Mesendoderm (in vitro differentiated cells): Measurements from ENCODE around the gene STARD9.
"Not testable (repeated sequence)": the region's sequence is repeated elsewhere in the genome, so short reads cannot be mapped to it uniquely, and the experiment has no call there.

ENCODE experiments used
- DNase-seq: peaks from one replicate; pipeline ENCODE4 v3.0.0; 2013
- H2AK5ac ChIP-seq: 2 replicates; pipeline ENCODE4 v1.6.1; 2013; ENCODE audit warnings: low read length, inconsistent platforms
- H2BK120ac ChIP-seq: 2 replicates; pipeline ENCODE4 v1.6.1; 2013; ENCODE audit warnings: low read depth, mild to moderate bottlenecking, low read length, moderate library complexity, mixed read lengths
- H2BK15ac ChIP-seq: replicated peaks from 2 replicates; pipeline ENCODE4 v1.6.1; 2013; ENCODE audit warnings: low read depth, mild to moderate bottlenecking, moderate library complexity
- H2BK5ac ChIP-seq: 2 replicates; pipeline ENCODE4 v1.6.1; 2013; ENCODE audit warnings: low read length, inconsistent platforms
- H3K18ac ChIP-seq: 2 replicates; pipeline ENCODE4 v1.6.1; 2013; ENCODE audit warnings: mild to moderate bottlenecking, low read length, mixed read lengths
- H3K23ac ChIP-seq: one replicate; pipeline ENCODE4 v1.6.1; 2013; ENCODE audit warnings: low read length
- H3K27ac ChIP-seq: 2 replicates; pipeline ENCODE4 v1.5.1; 2013; ENCODE audit warnings: low read depth, mild to moderate bottlenecking, inconsistent platforms, low read length, moderate library complexity
- H3K27me3 ChIP-seq: 2 replicates; pipeline ENCODE4 v1.6.1; 2013; ENCODE audit warnings: low read length, control low read depth, mild to moderate bottlenecking, inconsistent platforms; ENCODE audit not compliant: insufficient read depth, poor library complexity
- H3K36me3 ChIP-seq: 2 replicates; pipeline ENCODE4 v1.6.1; 2013; ENCODE audit warnings: low read length, inconsistent platforms; ENCODE audit not compliant: control insufficient read depth, insufficient read depth
- H3K4ac ChIP-seq: one replicate; pipeline ENCODE4 v1.6.1; 2013; ENCODE audit warnings: low read depth, mild to moderate bottlenecking, low read length, moderate library complexity
- H3K4me1 ChIP-seq: 2 replicates; pipeline ENCODE4 v1.6.1; 2013; ENCODE audit warnings: low read depth, low read length, inconsistent platforms; ENCODE audit not compliant: control insufficient read depth
- H3K4me2 ChIP-seq: 2 replicates; pipeline ENCODE4 v1.6.1; 2013; ENCODE audit warnings: low read length
- H3K4me3 ChIP-seq: 2 replicates; pipeline ENCODE4 v1.5.1; 2013; ENCODE audit warnings: mild to moderate bottlenecking, low read length
- H3K56ac ChIP-seq: one replicate; pipeline ENCODE4 v1.6.1; 2013; ENCODE audit warnings: low read length
- H3K79me1 ChIP-seq: 2 replicates; pipeline ENCODE4 v1.6.1; 2013; ENCODE audit warnings: low read length, inconsistent platforms
- H3K79me2 ChIP-seq: 2 replicates; pipeline ENCODE4 v1.6.1; 2013; ENCODE audit warnings: mild to moderate bottlenecking, low read length; ENCODE audit not compliant: control insufficient read depth, insufficient read depth
- H3K9ac ChIP-seq: 2 replicates; pipeline ENCODE4 v1.6.1; 2013; ENCODE audit warnings: low read length, inconsistent platforms
- H4K5ac ChIP-seq: one replicate; pipeline ENCODE4 v1.6.1; 2013; ENCODE audit warnings: low read length
- H4K8ac ChIP-seq: one replicate; pipeline ENCODE4 v1.6.1; 2013; ENCODE audit warnings: low read depth, mild to moderate bottlenecking, control low read depth, low read length, moderate library complexity
- WGBS: extraction: QIAGEN DNeasy Blood & Tissue Kit; methylation state at CpG from one replicate; pipeline ENCODE4 v1.1.7; 2013; ENCODE audit warnings: low lambda C conversion rate, missing lambda C conversion rate; ENCODE audit not compliant: insufficient coverage; ENCODE audit errors: extremely low coverage; 5-methylcytosine and 5-hydroxymethylcytosine counted together

Gene STARD9

DNA sequence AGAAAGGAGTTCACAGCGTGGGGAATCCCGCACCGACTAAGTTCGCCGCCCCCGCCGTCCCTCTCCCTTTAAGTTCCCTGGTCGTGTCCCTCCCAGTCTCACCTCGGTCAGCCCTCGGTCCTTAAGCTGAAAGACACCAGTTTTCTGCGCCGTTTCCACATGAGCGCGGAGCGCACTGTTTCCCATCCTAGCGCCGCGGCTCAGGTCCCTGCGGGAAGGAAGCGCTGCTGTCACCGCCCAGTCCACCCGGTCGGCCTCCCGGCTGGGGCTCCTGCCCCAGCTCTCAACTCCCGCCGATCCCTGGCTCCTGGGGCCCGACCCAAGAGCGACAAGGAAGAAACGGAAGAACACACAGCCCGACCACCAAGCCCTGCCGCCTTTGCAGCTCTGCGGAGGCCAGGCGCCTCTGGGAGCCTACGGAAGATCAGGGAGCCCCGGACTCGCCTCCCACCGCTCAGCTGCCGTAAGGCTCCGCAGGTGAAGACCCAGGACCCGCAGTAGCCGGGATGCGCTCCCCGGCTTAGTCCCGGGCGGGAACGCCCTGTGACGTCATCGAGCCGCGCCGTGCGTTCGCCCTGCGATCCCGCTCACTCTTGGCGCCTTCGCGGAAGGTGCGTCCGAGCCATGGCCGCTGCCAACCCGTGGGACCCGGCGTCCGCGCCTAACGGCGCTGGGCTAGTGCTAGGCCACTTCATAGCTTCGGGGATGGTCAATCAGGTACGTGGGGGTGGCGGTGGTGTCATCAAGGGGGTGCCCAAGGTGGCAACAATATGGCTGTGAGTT is 27.0 kb upstream of the STARD9 start, which contains the start of the genes HAUS2 and LRRC57:
HAUS2 (plus strand) TSS at position 590 of the 783 bp plus-strand sequence; CDS start at position 625, 35 bp downstream.
LRRC57 (minus strand) TSS at position 545 of the 783 bp plus-strand sequence; CDS start at position 186, 359 bp downstream.
- peak within 1 kb of the TSS; percentile 34 for H3K18ac ChIP-seq
- H3K36me3 ChIP-seq: no peaks in the 10 kb centered on the region
- no CpG with 5 or more reads among the region's 71 CpGs for WGBS

GRCh38 chr15:42549032-42549491 is 26.3 kb upstream of the STARD9 start:
- H3K4ac ChIP-seq: no peak overlapping the region
- peak overlapping the region; percentile 32 for H3K4me2 ChIP-seq
- H4K5ac ChIP-seq: no peak overlapping the region
- H2BK120ac ChIP-seq: no peak overlapping the region
- DNase-seq: peak; percentile 62
- peak overlapping the region; percentile 99 for H3K56ac ChIP-seq
- H3K4me3 ChIP-seq: peak overlapping the region; percentile 100
- no peak overlapping the region for H3K23ac ChIP-seq
- peak overlapping the region; percentile 2 for H3K18ac ChIP-seq
- H3K27me3 ChIP-seq: no peaks in the 10 kb centered on the region
- WGBS: no CpG with 5 or more reads among the region's 15 CpGs
- H2BK5ac ChIP-seq: peak overlapping the region; percentile 67
- H3K27ac ChIP-seq: no peak overlapping the region
- peaks cover 5% of the 10 kb centered on the region for H3K4me1 ChIP-seq
- no peak overlapping the region for H2BK15ac ChIP-seq
- H3K9ac ChIP-seq: peak overlapping the region; percentile 99
- peaks cover 26% of the 10 kb centered on the region for H3K79me2 ChIP-seq
- no peak overlapping the region for H4K8ac ChIP-seq
- H2AK5ac ChIP-seq: no peak overlapping the region
- H3K79me1 ChIP-seq: peaks cover 15% of the 10 kb centered on the region
- no peaks in the 10 kb centered on the region for H3K36me3 ChIP-seq

More for the DNA sequence above, 27.0 kb upstream of the STARD9 start, which contains the start of the genes HAUS2 and LRRC57:
- Histone ChIP-seq H4K8ac (no peak within 1 kb of the TSS), H3K27ac (peak within 1 kb of the TSS; percentile 20), H2BK15ac (no peak within 1 kb of the TSS), H3K4ac (no peak within 1 kb of the TSS), H3K4me1 (peaks cover 5% of the 10 kb centered on the region), H4K5ac (no peak within 1 kb of the TSS), H3K79me1 (peaks cover 13% of the 10 kb centered on the region), H3K23ac (no peak within 1 kb of the TSS), H3K79me2 (peaks cover 22% of the 10 kb centered on the region), H3K56ac (peak within 1 kb of the TSS; percentile 99), H3K27me3 (no peaks in the 10 kb centered on the region), H3K9ac (peak within 1 kb of the TSS; percentile 99), H3K4me2 (peak within 1 kb of the TSS; percentile 88), H2BK5ac (peak within 1 kb of the TSS; percentile 67), H3K4me3 (peak within 1 kb of the TSS; percentile 100), H2AK5ac (no peak within 1 kb of the TSS), H2BK120ac (no peak within 1 kb of the TSS)
- DNase-seq: peak; percentile 93

GRCh38 chr15:42549741-42550392 is 25.5 kb upstream of the STARD9 start:
- peaks cover 15% of the 10 kb centered on the region for H3K79me1 ChIP-seq
- H4K8ac ChIP-seq: no peak overlapping the region
- H3K79me2 ChIP-seq: peaks cover 26% of the 10 kb centered on the region
- H2BK15ac ChIP-seq: no peak overlapping the region
- WGBS: no CpG with 5 or more reads among the region's 12 CpGs
- no peak for DNase-seq
- H4K5ac ChIP-seq: no peak overlapping the region
- H3K4ac ChIP-seq: no peak overlapping the region
- H2AK5ac ChIP-seq: no peak overlapping the region
- H3K56ac ChIP-seq: peak overlapping the region; percentile 17
- peak overlapping the region; percentile 56 for H3K4me2 ChIP-seq
- peak overlapping the region; percentile 48 for H3K9ac ChIP-seq
- H3K23ac ChIP-seq: no peak overlapping the region
- H3K27ac ChIP-seq: no peak overlapping the region
- H3K36me3 ChIP-seq: no peaks in the 10 kb centered on the region
- no peak overlapping the region for H3K4me3 ChIP-seq
- H2BK5ac ChIP-seq: no peak overlapping the region
- peaks cover 5% of the 10 kb centered on the region for H3K4me1 ChIP-seq
- H3K27me3 ChIP-seq: no peaks in the 10 kb centered on the region
- no peak overlapping the region for H2BK120ac ChIP-seq
- H3K18ac ChIP-seq: no peak overlapping the region

DNA sequence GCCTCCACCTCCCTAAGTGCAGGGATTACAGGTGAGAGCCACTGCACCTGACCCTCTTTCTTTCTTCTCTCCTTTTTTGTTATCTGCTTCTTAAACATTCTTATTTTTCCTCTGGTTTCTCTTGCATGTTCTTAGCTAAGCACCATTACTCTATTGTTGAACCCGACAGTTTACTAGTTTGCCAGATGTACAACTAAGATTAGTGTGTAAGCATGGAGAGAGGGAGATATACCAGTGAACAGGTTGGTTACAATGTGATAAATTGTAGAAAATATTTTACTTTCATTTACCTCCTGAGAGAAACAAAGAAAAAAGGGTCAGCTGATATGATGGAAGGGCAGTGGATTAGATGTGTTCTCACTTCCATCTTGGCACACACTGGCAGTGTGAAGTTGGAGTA is 21.9 kb upstream of the STARD9 start:
- Histone ChIP-seq H2BK15ac (no peak overlapping the region), H3K27ac (no peak overlapping the region), H3K18ac (no peak overlapping the region), H3K23ac (no peak overlapping the region), H2BK5ac (no peak overlapping the region), H3K56ac (no peak overlapping the region), H3K79me2 (peaks cover 25% of the 10 kb centered on the region), H3K4me3 (no peak overlapping the region), H2AK5ac (no peak overlapping the region), H3K36me3 (no peaks in the 10 kb centered on the region), H3K4me1 (peaks cover 2% of the 10 kb centered on the region), H3K79me1 (peaks cover 13% of the 10 kb centered on the region), H3K4ac (no peak overlapping the region), H3K27me3 (no peaks in the 10 kb centered on the region), H2BK120ac (no peak overlapping the region), H4K5ac (no peak overlapping the region), H3K4me2 (no peak overlapping the region), H3K9ac (no peak overlapping the region), H4K8ac (no peak overlapping the region)
- no CpG with 5 or more reads among the region's 1 CpG for WGBS
- no peak for DNase-seq

- not testable (repeated sequence) for H3K23ac ChIP-seq, H3K4me1 ChIP-seq, H3K79me1 ChIP-seq, H3K9ac ChIP-seq, H2BK5ac ChIP-seq, H3K56ac ChIP-seq, H3K18ac ChIP-seq, H3K27me3 ChIP-seq, H3K4ac ChIP-seq, DNase-seq, H2BK15ac ChIP-seq, H3K36me3 ChIP-seq, H3K4me3 ChIP-seq, H2AK5ac ChIP-seq, H4K8ac ChIP-seq, H3K4me2 ChIP-seq, H2BK120ac ChIP-seq, H3K79me2 ChIP-seq, H3K27ac ChIP-seq, H4K5ac ChIP-seq
- WGBS: no CpG with 5 or more reads among the region's 12 CpGs
Observed at GRCh38 chr15:42556550-42557207, 18.7 kb upstream of the STARD9 start.
